Colon (tissue), 2 donors: ENCODE measurements around the gene CENPVL3.
"Not testable (repeated sequence)": the region's sequence is repeated elsewhere in the genome, so short reads cannot be mapped to it uniquely, and the experiment has no call there.

Experiments used
- FAIRE-seq: peaks from 2 replicates; lab custom pipeline; 2012; peaks lifted over from hg19 to GRCh38; lab: Jason Lieb, UNC
- donor health status: control.
- donor health status: control.

Gene CENPVL3

GRCh38 chrX:51618241-51619155 is at the start of gene CENPVL3:
Gene CENPVL3, minus strand, starts transcription at chrX:51618912. Its CDS starts 39 bp downstream, at chrX:51618873.
- not testable (repeated sequence) for FAIRE-seq

GRCh38 chrX:51665981-51666380 is 47.3 kb upstream of the CENPVL3 start:
- FAIRE-seq: no peak

- no peak for FAIRE-seq
These were observed 24.7 kb upstream of the CENPVL3 start for GRCh38 chrX:51643377-51643776.

- FAIRE-seq: peak; percentile 65
These were observed 22.8 kb upstream of the CENPVL3 start for GRCh38 chrX:51641421-51642021.

- FAIRE-seq: not testable (repeated sequence)
These were observed 17.8 kb upstream of the CENPVL3 start for GRCh38 chrX:51636511-51636910.

GRCh38 chrX:51614353-51615012 is 4.2 kb downstream of the CENPVL3 start:
- FAIRE-seq: no peak

- no peak for FAIRE-seq
These were observed 9.9 kb downstream of the CENPVL3 start for GRCh38 chrX:51608766-51609165.

GRCh38 chrX:51608126-51608525 is 10.6 kb downstream of the CENPVL3 start:
- no peak for FAIRE-seq

- no peak for FAIRE-seq
These were observed 12.3 kb downstream of the CENPVL3 start for GRCh38 chrX:51606446-51606845.

- FAIRE-seq: no peak
These were observed 19.8 kb downstream of the CENPVL3 start for GRCh38 chrX:51598899-51599298.

- no peak for FAIRE-seq
These were observed 46.8 kb downstream of the CENPVL3 start for GRCh38 chrX:51571874-51572273.

GRCh38 chrX:51569561-51569960 is 49.2 kb downstream of the CENPVL3 start:
- no peak for FAIRE-seq

GRCh38 chrX:51568586-51568985 is 50.1 kb downstream of the CENPVL3 start:
- FAIRE-seq: no peak
